Activated naive CD4-positive, alpha-beta T cell treated with anti-CD3 and anti-CD28 coated beads, Interleukin-2, amount 50 U/mL, for 16 hours (primary cell): ENCODE data around the gene THEMIS.

ENCODE experiments used
- DNase-seq: peaks from one replicate; pipeline ENCODE4 v3.0.0-alpha.2; 2020

Gene THEMIS

GRCh38 chr6:127855542-127856159 lies 45.2 kb downstream of the THEMIS start:
- DNase-seq, result peak; percentile 57

GRCh38 chr6:127854009-127854408 lies 46.8 kb downstream of the THEMIS start:
- no peak for DNase-seq

GRCh38 chr6:127851197-127851596 lies 49.7 kb downstream of the THEMIS start:
- DNase-seq, result no peak

GRCh38 chr6:127845242-127845641 lies 55.6 kb downstream of the THEMIS start:
- no peak for DNase-seq

- no peak for DNase-seq
Measured at GRCh38 chr6:127844529-127844928, 56.3 kb downstream of the THEMIS start.

GRCh38 chr6:127843582-127843981 lies 57.3 kb downstream of the THEMIS start:
- DNase-seq, result no peak

- no peak for DNase-seq
Measured at GRCh38 chr6:127842562-127842961, 58.3 kb downstream of the THEMIS start.

GRCh38 chr6:127841811-127842210 lies 59.0 kb downstream of the THEMIS start:
- no peak for DNase-seq

GRCh38 chr6:127834136-127834535 lies 66.7 kb downstream of the THEMIS start:
- no peak for DNase-seq

- DNase-seq, result no peak
Measured at GRCh38 chr6:127833336-127833735, 67.5 kb downstream of the THEMIS start.

- DNase-seq, result no peak
Measured at GRCh38 chr6:127832381-127832780, 68.5 kb downstream of the THEMIS start.

- no peak for DNase-seq
Measured at GRCh38 chr6:127824061-127824460, 76.8 kb downstream of the THEMIS start.

GRCh38 chr6:127821431-127821830 lies 79.4 kb downstream of the THEMIS start:
- DNase-seq, result no peak

GRCh38 chr6:127818149-127818548 lies 82.7 kb downstream of the THEMIS start:
- no peak for DNase-seq

GRCh38 chr6:127816643-127817042 lies 84.2 kb downstream of the THEMIS start:
- no peak for DNase-seq

- DNase-seq, result no peak
Measured at GRCh38 chr6:127813699-127814027, 87.2 kb downstream of the THEMIS start.

- no peak for DNase-seq
Measured at GRCh38 chr6:127812985-127813698, 87.7 kb downstream of the THEMIS start.

- no peak for DNase-seq
Measured at GRCh38 chr6:127811900-127812570, 88.8 kb downstream of the THEMIS start.

- no peak for DNase-seq
Measured at GRCh38 chr6:127807806-127808517, 92.9 kb downstream of the THEMIS start.

- DNase-seq, result no peak
Measured at GRCh38 chr6:127796713-127797112, 104.1 kb downstream of the THEMIS start.

- DNase-seq, result no peak
Measured at GRCh38 chr6:127794405-127794804, 106.5 kb downstream of the THEMIS start.

GRCh38 chr6:127793396-127793795 lies 107.5 kb downstream of the THEMIS start:
- no peak for DNase-seq

GRCh38 chr6:127792616-127793015 lies 108.2 kb downstream of the THEMIS start:
- DNase-seq, result no peak
